B cell (primary cell): ENCODE data around the gene PARP8. TPM values are rescaled to one million over a fixed set of nuclear protein-coding genes. Genes with fewer than 3 reads are reported as not detected.

Experiments used
- ATAC-seq: fragments of 200-7000 bp; cut with Tn5 transposase; one replicate; pipeline ENCODE4 v1.10.0; 2021; ENCODE audit warnings: low read depth, mild to moderate bottlenecking, moderate number of reproducible peaks, moderate library complexity
- CTCF ChIA-PET: fragments of 350-600 bp; sonication (Branson Sonifier 250); formaldehyde crosslinking; loops from one replicate; lab custom pipeline; 2021; ENCODE audit warnings: antibody characterized with exemption, inconsistent platforms; lab: Charles Lee
- POLR2A ChIA-PET: fragments of 350-600 bp; sonication (Branson Sonifier 250); formaldehyde crosslinking; loops from one replicate; lab custom pipeline; 2021; ENCODE audit warnings: antibody characterized with exemption; lab: Charles Lee
- DNase-seq: peaks from one replicate; pipeline ENCODE4 v3.0.0; 2013
- H2AFZ ChIP-seq: 2 replicates; pipeline ENCODE4 v1.6.1; 2012; ENCODE audit warnings: mild to moderate bottlenecking, low read depth, low read length; ENCODE audit not compliant: insufficient read depth, poor library complexity, severe bottlenecking
- H3K27ac ChIP-seq, 2 donors: 1 replicate in 1 of 2; 2 replicates in 1 of 2; pipeline ENCODE4 v1.5.1; 2012 to 2013; ENCODE audit warnings: low read length in 2 of 2, mild to moderate bottlenecking in 2 of 2, moderate library complexity in 1 of 2
- H3K27me3 ChIP-seq, 4 experiments: fragments of 200-600 bp in 1 of 4; sonication (generic) in 1 of 4; replicated peaks in 1 of 4; 1 replicate in 2 of 4; 2 replicates in 2 of 4; pipeline versions ENCODE4 v1.6.1 to v1.7.0; 2013 to 2016; ENCODE audit warnings: low read length in 3 of 4, mild to moderate bottlenecking in 2 of 4, mixed read lengths in 1 of 4, moderate library complexity in 1 of 4; ENCODE audit not compliant: insufficient read depth in 4 of 4, control insufficient read depth in 3 of 4; ENCODE audit errors: control extremely low read depth in 1 of 4
- H3K36me3 ChIP-seq, 2 experiments: replicated peaks in 1 of 2; 1 replicate in 1 of 2; 2 replicates in 1 of 2; pipeline versions ENCODE4 v1.6.1 to v1.7.1; 2013; ENCODE audit warnings: low read length in 1 of 2; ENCODE audit not compliant: insufficient read depth in 2 of 2, control insufficient read depth in 1 of 2; ENCODE audit errors: control extremely low read depth in 1 of 2, extremely low read depth in 1 of 2
- H3K4me1 ChIP-seq, 2 donors: fragments of 200-600 bp in 1 of 2; sonication (generic) in 1 of 2; 1 replicate in 1 of 2; 2 replicates in 1 of 2; pipeline versions ENCODE4 v1.5.1 to v1.6.1; 2013 to 2017; ENCODE audit warnings: low read length in 2 of 2; ENCODE audit not compliant: control insufficient read depth in 2 of 2, insufficient read depth in 2 of 2
- H3K4me2 ChIP-seq: replicated peaks from 2 replicates; pipeline ENCODE3; 2012; ENCODE audit warnings: mild to moderate bottlenecking, low read depth, low read length; ENCODE audit not compliant: poor library complexity, severe bottlenecking
- H3K4me3 ChIP-seq, 5 experiments: fragments of 200-600 bp in 1 of 5; sonication (generic) in 1 of 5; 1 replicate in 3 of 5; 2 replicates in 2 of 5; pipeline versions ENCODE4 v1.5.1 to v1.7.0; 2011 to 2016; ENCODE audit warnings: low read length in 4 of 5, mild to moderate bottlenecking in 4 of 5, low read depth in 2 of 5, control low read depth in 1 of 5, moderate library complexity in 1 of 5; ENCODE audit not compliant: insufficient read depth in 1 of 5; ENCODE audit errors: control extremely low read depth in 1 of 5, extremely low read depth in 1 of 5
- H3K79me2 ChIP-seq: fragments of 200-600 bp; sonication (generic); one replicate; pipeline ENCODE4 v1.6.0; 2016; ENCODE audit warnings: low read length; ENCODE audit not compliant: control insufficient read depth, insufficient read depth
- H3K9ac ChIP-seq: fragments of 200-600 bp; sonication (generic); 2 replicates; pipeline ENCODE4 v1.6.1; 2017; ENCODE audit warnings: mild to moderate bottlenecking, low read length, moderate library complexity
- H3K9me3 ChIP-seq, 3 donors: one replicate each; pipeline versions ENCODE4 v1.6.1 to v1.7.1; 2013; ENCODE audit warnings: low read length in 2 of 3; ENCODE audit not compliant: control insufficient read depth in 2 of 3, insufficient read depth in 1 of 3; ENCODE audit errors: control extremely low read depth in 1 of 3
- H4K20me1 ChIP-seq: 2 replicates; pipeline ENCODE4 v1.6.0; 2012; ENCODE audit warnings: mild to moderate bottlenecking, low read length; ENCODE audit not compliant: insufficient read depth, control insufficient read depth, poor library complexity, severe bottlenecking
- H3K27ac Mint-ChIP-seq: one replicate; pipeline ENCODE4 v1.8.0; 2021; ENCODE audit warnings: mixed read lengths
- H3K27me3 Mint-ChIP-seq: one replicate; pipeline ENCODE4 v1.8.0; 2021; ENCODE audit warnings: mixed read lengths
- H3K4me1 Mint-ChIP-seq: one replicate; pipeline ENCODE4 v1.8.0; 2021; ENCODE audit warnings: mixed read lengths
- H3K4me3 Mint-ChIP-seq: one replicate; pipeline ENCODE4 v1.8.0; 2021; ENCODE audit warnings: mixed read lengths
- H3K9me3 Mint-ChIP-seq: one replicate; pipeline ENCODE4 v1.8.0; 2022; ENCODE audit warnings: mixed read lengths; ENCODE audit not compliant: insufficient read depth
- CTCF ChIP-seq: fragments of 200-600 bp; IDR thresholded peaks from one replicate; pipeline ENCODE4 v1.8.0; 2022; ENCODE audit warnings: antibody characterized with exemption, mild to moderate bottlenecking
- EZH2 ChIP-seq: IDR thresholded peaks from 2 replicates; pipeline ENCODE4 v1.6.1; 2012; ENCODE audit warnings: borderline replicate concordance, low read depth, mild to moderate bottlenecking, moderate library complexity, low read length; ENCODE audit not compliant: insufficient read depth, poor library complexity, severe bottlenecking
- WGBS: methylation state at CpG from one replicate; pipeline ENCODE4 v1.1.5; 2013; ENCODE audit warnings: missing lambda C conversion rate; ENCODE audit not compliant: insufficient coverage; 5-methylcytosine and 5-hydroxymethylcytosine counted together
- intact Hi-C: fragments of 100-400 bp; cut with micrococcal nuclease; formaldehyde crosslinking; loops from one replicate; pipeline ENCODE4 v1.10.0; 2022
- polyA plus RNA-seq: library from polyadenylated mRNA; depleted of rRNA; stranded (reverse); fragments of >200 nt; gene quantifications from 2 replicates; pipeline ENCODE4 v1.2.3, GENCODE V29; 2012
- total RNA-seq, 2 donors: library from RNA; stranded (reverse); fragments of 120-200 nt in 1 of 2; gene quantifications; 1 replicate in 1 of 2; 2 replicates in 1 of 2; pipeline versions ENCODE4 v1.2.3 to v1.2.4, GENCODE V29; 2013 to 2022

PARP8 gene
- total and polyA plus RNA-seq, 2 donors (not counting 1 experiment from before 2014, with no cell fraction given) = 36.2 to 83.6 TPM

DNA sequence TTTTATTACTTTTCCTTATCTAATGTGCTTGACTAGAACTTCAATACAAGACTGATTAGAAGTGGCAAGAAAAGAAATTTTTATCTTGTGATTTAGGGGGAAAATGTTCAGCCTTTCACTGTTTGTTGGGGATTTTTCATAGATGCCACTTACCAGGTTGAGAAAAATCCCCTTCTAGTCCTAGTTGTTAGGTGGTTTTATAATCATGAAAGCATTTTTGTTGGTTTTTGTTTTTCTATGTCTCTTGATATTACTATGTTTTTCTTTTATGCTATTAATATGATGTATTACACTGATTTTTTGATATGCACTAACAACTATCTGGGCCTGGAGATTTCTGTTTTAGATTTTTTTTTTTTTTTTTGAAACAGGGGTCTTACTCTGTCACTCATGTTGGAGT lies 134.0 kb downstream of the PARP8 start:
- peaks cover 3% of the 10 kb centered on the region for H4K20me1 ChIP-seq
- Mint-ChIP-seq H3K27ac (no peak overlapping the region), H3K4me1 (peaks cover 2% of the 10 kb centered on the region), H3K4me3 (no peak overlapping the region), H3K27me3 (no peaks in the 10 kb centered on the region), H3K9me3 (peaks cover 8% of the 10 kb centered on the region)
- peaks cover 6 to 9% (median 9%) of the 10 kb centered on the region in 3 donors for H3K9me3 ChIP-seq
- no peaks in the 10 kb centered on the region for H3K27me3 ChIP-seq
- H3K4me3 ChIP-seq = no peak overlapping the region
- intact Hi-C loops = no loop called here
- ATAC-seq (no peak), DNase-seq (no peak)
- H3K9ac ChIP-seq = no peak overlapping the region
- no peak overlapping the region for H2AFZ ChIP-seq
- H3K27ac ChIP-seq = no peak overlapping the region
- no peaks in the 10 kb centered on the region for H3K79me2 ChIP-seq
- ChIA-PET POLR2A (no interaction called here), CTCF (no interaction called here)
- TF ChIP-seq CTCF = no peak
- no peak for TF ChIP-seq EZH2
- no peaks in the 10 kb centered on the region for H3K4me1 ChIP-seq
- no peak overlapping the region for H3K4me2 ChIP-seq
- peaks cover 19 to 33% of the 10 kb centered on the region in 2 experiments for H3K36me3 ChIP-seq

DNA sequence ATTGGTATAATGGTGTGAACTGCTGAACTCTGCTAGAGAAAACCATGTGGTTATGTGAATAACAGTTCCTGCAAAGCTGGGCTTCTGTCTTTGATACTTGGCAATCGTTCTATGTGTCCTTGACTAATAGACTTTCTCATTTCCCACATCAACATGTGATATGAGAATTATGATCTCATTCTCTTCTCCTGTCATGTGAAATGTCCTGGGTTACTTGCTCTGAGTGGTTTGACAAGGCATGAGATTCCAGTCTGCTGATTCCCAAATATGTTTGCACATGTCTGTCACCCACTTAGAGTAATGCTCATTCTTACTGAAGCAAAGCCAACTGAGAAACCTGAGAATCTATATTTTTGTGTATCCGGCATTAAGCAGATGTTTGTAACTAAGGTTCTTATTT lies 141.2 kb downstream of the PARP8 start:
- ATAC-seq (no peak), DNase-seq (no peak)
- Mint-ChIP-seq H3K27me3 (no peaks in the 10 kb centered on the region), H3K4me3 (no peak overlapping the region), H3K27ac (no peak overlapping the region), H3K9me3 (peaks cover 6% of the 10 kb centered on the region), H3K4me1 (peaks cover 13% of the 10 kb centered on the region)
- H3K9me3 ChIP-seq = peaks cover 0 to 7% (median 5%) of the 10 kb centered on the region in 3 donors
- H3K27me3 ChIP-seq = no peaks in the 10 kb centered on the region
- peaks cover 13 to 28% of the 10 kb centered on the region in 2 experiments for H3K36me3 ChIP-seq
- no peak overlapping the region for H3K9ac ChIP-seq
- CTCF ChIA-PET = no interaction called here
- H4K20me1 ChIP-seq = peaks cover 3% of the 10 kb centered on the region
- no peaks in the 10 kb centered on the region for H3K79me2 ChIP-seq
- no peak overlapping the region for H3K4me3 ChIP-seq
- H2AFZ ChIP-seq = no peak overlapping the region
- H3K4me1 ChIP-seq = peaks cover 0 to 9% of the 10 kb centered on the region in 2 donors
- TF ChIP-seq CTCF = no peak
- H3K4me2 ChIP-seq = no peak overlapping the region
- WGBS = no CpG with 5 or more reads among the region's 2 CpGs
- intact Hi-C loops = no loop called here
- POLR2A ChIA-PET = no interaction called here
- H3K27ac ChIP-seq = no peak overlapping the region
